ENCODE measurements around the gene LILRA2. TPM values are rescaled to one million over a fixed set of nuclear protein-coding genes. Genes with fewer than 3 reads are reported as not detected.

Gene LILRA2
- total and polyA plus RNA-seq, 10 of the 15 experiments (the other 5 are each of a cell fraction or from before 2014, with no cell fraction given), result 0.16 to 1.8 (median 0.43) TPM

DNA sequence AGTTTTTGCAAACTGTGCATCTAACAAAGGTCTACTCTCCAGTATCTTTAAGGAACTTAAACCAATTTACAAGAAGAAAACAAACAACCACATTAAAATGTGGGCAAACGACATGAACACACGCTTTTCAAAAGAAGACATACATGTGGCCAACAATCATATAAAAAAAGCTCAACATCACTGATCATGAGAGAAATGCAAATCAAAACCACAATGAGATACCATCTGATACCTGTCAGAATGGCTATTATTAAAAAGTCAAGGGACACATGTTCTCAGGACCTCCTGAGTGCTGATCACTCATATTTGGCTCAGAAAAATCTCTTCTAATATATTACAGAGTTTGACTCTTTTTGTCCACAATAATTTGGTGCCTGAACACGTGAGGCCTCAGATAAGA, 42.5 kb downstream of the LILRA2 start:
- in situ Hi-C loops (cut with MboI), result no loop called here
- intact Hi-C loops (cut with micrococcal nuclease; ENCODE audit: unreplicated experiment), result loop anchor here (2.0 to 10.0 kb wide), 4 partner anchors 64 to 769 kb away; partner anchors contain the start of genes RPL28 and TMEM238
- Histone ChIP-seq H3K27me3 (replicated peaks in 1 of 2; ENCODE audit: control insufficient read depth in 2 of 2, insufficient read depth in 2 of 2, low read length in 1 of 2) (no peaks in the 10 kb centered on the region), H4K20me1 (ENCODE audit: control insufficient read depth, insufficient read depth) (no peaks in the 10 kb centered on the region), H3K4me2 (ENCODE audit: control insufficient read depth, insufficient read depth) (peak overlapping the region; percentile 87), H3K9ac (ENCODE audit: control insufficient read depth, insufficient read depth, low read length) (peak overlapping the region; percentile 96), H3K27ac (ENCODE audit: control insufficient read depth, insufficient read depth) (peak overlapping the region; percentile 98), H3K4me3 (peak overlapping the region; percentile 96), H3K79me2 (ENCODE audit: control insufficient read depth, insufficient read depth, low read length) (peaks cover 45% of the 10 kb centered on the region), H2AFZ (ENCODE audit: control insufficient read depth, low read depth, low read length) (no peak overlapping the region), H3K4me1 (ENCODE audit: control insufficient read depth, insufficient read depth, low read length) (peaks cover 18% of the 10 kb centered on the region), H3K36me3 (ENCODE audit: control insufficient read depth in 2 of 2, insufficient read depth in 2 of 2, low read length in 1 of 2) (no peaks in the 10 kb centered on the region; a peak in 1 of 4 replicates), H3K9me3 (replicated peaks; ENCODE audit: control insufficient read depth, insufficient read depth, low read length) (peaks cover 12% of the 10 kb centered on the region)
- ChIA-PET SMC1A (ENCODE audit: uncharacterized antibody, unreplicated experiment) (interaction anchor here (1.0 to 3.9 kb wide), 12 partner anchors 9 to 94 kb away, joined by 3 to 27 read pairs (median 4); no protein-coding TSS in a partner anchor), RAD21 (ENCODE audit: unreplicated experiment) (interaction anchor here (0.7 to 2.8 kb wide), 7 partner anchors 9 to 130 kb away, joined by 3 to 17 read pairs (median 4); partner anchors contain the start of gene LILRB4), CTCF (interaction anchor here (0.7 to 8.3 kb wide), 8 partner anchors 9 to 350 kb away, joined by 3 to 56 read pairs (median 7); partner anchors contain the start of gene LILRB4), POLR2A (interaction anchor here (1.0 to 3.0 kb wide), 5 partner anchors 8 to 638 kb away, joined by 3 to 14 read pairs (median 4); partner anchors contain the start of gene LENG8)
- DNase-seq (ENCODE audit: low read depth, low spot score) (peak; percentile 52), FAIRE-seq (peak; percentile 70), ATAC-seq (peak; percentile 49)
- no TSS peak for BruUV-seq (replicated peaks)
- WGBS (ENCODE audit: insufficient coverage, insufficient replicate concordance, low lambda C conversion rate, missing lambda C conversion rate), result 2% methylated on average over 3 of the region's 3 CpGs
- TF ChIP-seq PAX8 (IDR thresholded peaks at IDR 0.05) (no peak), NFXL1 (IDR thresholded peaks at IDR 0.05; ENCODE audit: borderline replicate concordance) (no peak), EED (IDR thresholded peaks at IDR 0.05; ENCODE audit: low read depth) (no peak), YY1 (IDR thresholded peaks at IDR 0.05; ENCODE audit: low read depth, low read length) (no peak), BCL3 (IDR thresholded peaks at IDR 0.05; ENCODE audit: borderline replicate concordance, insufficient read depth, low read depth, low read length, poor library complexity, severe bottlenecking) (peak; percentile 66), BMI1 (IDR thresholded peaks at IDR 0.05; ENCODE audit: borderline replicate concordance) (no peak), ATF2 (IDR thresholded peaks at IDR 0.05; ENCODE audit: low read length) (peak; percentile 42; the same call in 1 of the 2 replicates), ZNF207 (IDR thresholded peaks at IDR 0.05; ENCODE audit: borderline replicate concordance) (no peak), ZNF217 (IDR thresholded peaks at IDR 0.05) (no peak), ZNF384 (IDR thresholded peaks at IDR 0.05; ENCODE audit: borderline replicate concordance, low read depth, low read length) (peak; percentile 59; the same call in 1 of the 2 replicates), CUX1 (IDR thresholded peaks at IDR 0.05; ENCODE audit: insufficient replicate concordance, low read depth, low read length) (no peak), SIX5 (IDR thresholded peaks at IDR 0.05; ENCODE audit: low read depth, low read length, severe bottlenecking) (no peak), NFIC (IDR thresholded peaks at IDR 0.05; ENCODE audit: low read depth, low read length) (no peak; the same call in none of the 2 replicates)
- TF ChIP-seq, protein P1, sequence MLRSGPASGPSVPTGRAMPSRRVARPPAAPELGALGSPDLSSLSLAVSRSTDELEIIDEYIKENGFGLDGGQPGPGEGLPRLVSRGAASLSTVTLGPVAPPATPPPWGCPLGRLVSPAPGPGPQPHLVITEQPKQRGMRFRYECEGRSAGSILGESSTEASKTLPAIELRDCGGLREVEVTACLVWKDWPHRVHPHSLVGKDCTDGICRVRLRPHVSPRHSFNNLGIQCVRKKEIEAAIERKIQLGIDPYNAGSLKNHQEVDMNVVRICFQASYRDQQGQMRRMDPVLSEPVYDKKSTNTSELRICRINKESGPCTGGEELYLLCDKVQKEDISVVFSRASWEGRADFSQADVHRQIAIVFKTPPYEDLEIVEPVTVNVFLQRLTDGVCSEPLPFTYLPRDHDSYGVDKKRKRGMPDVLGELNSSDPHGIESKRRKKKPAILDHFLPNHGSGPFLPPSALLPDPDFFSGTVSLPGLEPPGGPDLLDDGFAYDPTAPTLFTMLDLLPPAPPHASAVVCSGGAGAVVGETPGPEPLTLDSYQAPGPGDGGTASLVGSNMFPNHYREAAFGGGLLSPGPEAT (IDR thresholded peaks at IDR 0.05; ENCODE audit: low read depth), result no peak

All from GM12878 (cell line).